Measurements from ENCODE around the gene TRIM28. TPM values are rescaled to one million over a fixed set of nuclear protein-coding genes. Genes with fewer than 3 reads are reported as not detected.
A peak's percentile ranks its signal among the peaks of the same experiment; 100 is the strongest.

The TRIM28 gene
- total RNA-seq, 2 donors from 2014 or later = 809 to 859 TPM

- H3K27me3 ChIP-seq (ENCODE audit: control insufficient read depth, insufficient read depth, low read length, poor library complexity, severe bottlenecking) = no peaks in the 10 kb centered on the region
- Mint-ChIP-seq H3K9me3 (no peaks in the 10 kb centered on the region), H3K4me3 (no peak overlapping the region), H3K36me3 (ENCODE audit: low read depth) (peaks cover 57% of the 10 kb centered on the region), H3K4me1 (peaks cover 27% of the 10 kb centered on the region), H3K27ac (peak overlapping the region; percentile 24), H3K27me3 (ENCODE audit: insufficient read depth) (no peaks in the 10 kb centered on the region)
- no peak for DNase-seq
- TF ChIP-seq, protein P1, sequence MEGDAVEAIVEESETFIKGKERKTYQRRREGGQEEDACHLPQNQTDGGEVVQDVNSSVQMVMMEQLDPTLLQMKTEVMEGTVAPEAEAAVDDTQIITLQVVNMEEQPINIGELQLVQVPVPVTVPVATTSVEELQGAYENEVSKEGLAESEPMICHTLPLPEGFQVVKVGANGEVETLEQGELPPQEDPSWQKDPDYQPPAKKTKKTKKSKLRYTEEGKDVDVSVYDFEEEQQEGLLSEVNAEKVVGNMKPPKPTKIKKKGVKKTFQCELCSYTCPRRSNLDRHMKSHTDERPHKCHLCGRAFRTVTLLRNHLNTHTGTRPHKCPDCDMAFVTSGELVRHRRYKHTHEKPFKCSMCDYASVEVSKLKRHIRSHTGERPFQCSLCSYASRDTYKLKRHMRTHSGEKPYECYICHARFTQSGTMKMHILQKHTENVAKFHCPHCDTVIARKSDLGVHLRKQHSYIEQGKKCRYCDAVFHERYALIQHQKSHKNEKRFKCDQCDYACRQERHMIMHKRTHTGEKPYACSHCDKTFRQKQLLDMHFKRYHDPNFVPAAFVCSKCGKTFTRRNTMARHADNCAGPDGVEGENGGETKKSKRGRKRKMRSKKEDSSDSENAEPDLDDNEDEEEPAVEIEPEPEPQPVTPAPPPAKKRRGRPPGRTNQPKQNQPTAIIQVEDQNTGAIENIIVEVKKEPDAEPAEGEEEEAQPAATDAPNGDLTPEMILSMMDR (conservative IDR thresholded peaks at IDR 0.05) = no peak
- WGBS, 2 experiments (ENCODE audit: insufficient coverage in 1 of 2, insufficient read length in 1 of 2) = 85 to 99% methylated on average over 2 of the region's 2 CpGs
- H3K9me3 ChIP-seq (ENCODE audit: control insufficient read depth, low read length) = no peaks in the 10 kb centered on the region
- H3K4me3 ChIP-seq (ENCODE audit: low read length) = no peak overlapping the region
- no peak overlapping the region for H3K27ac ChIP-seq (ENCODE audit: low read depth, low read length)
- no peaks in the 10 kb centered on the region for H3K4me1 ChIP-seq (ENCODE audit: control insufficient read depth, insufficient read depth, low read length)
- no peak overlapping the region for H3K9ac ChIP-seq (ENCODE audit: extremely low read depth, low read length, poor library complexity, severe bottlenecking)
- peaks cover 78% of the 10 kb centered on the region for H3K36me3 ChIP-seq (ENCODE audit: control insufficient read depth, insufficient read depth, low read length)
Observed at GRCh38 chr19:58552655-58553054, 8.8 kb downstream of the TRIM28 start.

- peak overlapping the region; percentile 91 for H3K4me3 Mint-ChIP-seq
- H3K36me3 ChIP-seq (ENCODE audit: control insufficient read depth, insufficient read depth, low read length) = peaks cover 65% of the 10 kb centered on the region
- TF ChIP-seq, protein P1 (conservative IDR thresholded peaks at IDR 0.05) = no peak
- H3K36me3 Mint-ChIP-seq (ENCODE audit: low read depth) = peaks cover 48% of the 10 kb centered on the region
- no peaks in the 10 kb centered on the region for H3K27me3 ChIP-seq (ENCODE audit: control insufficient read depth, insufficient read depth, low read length, poor library complexity, severe bottlenecking)
- H3K4me1 ChIP-seq (ENCODE audit: control insufficient read depth, insufficient read depth, low read length) = no peaks in the 10 kb centered on the region
- H3K9ac ChIP-seq (ENCODE audit: extremely low read depth, low read length, poor library complexity, severe bottlenecking) = peak overlapping the region; percentile 70
- H3K4me3 ChIP-seq (ENCODE audit: low read length) = peak overlapping the region; percentile 86
- peaks cover 27% of the 10 kb centered on the region for H3K4me1 Mint-ChIP-seq
- H3K9me3 Mint-ChIP-seq = no peaks in the 10 kb centered on the region
- peak overlapping the region; percentile 99 for H3K27ac Mint-ChIP-seq
- DNase-seq = peak; percentile 67
- peak overlapping the region; percentile 84 for H3K27ac ChIP-seq (ENCODE audit: low read depth, low read length)
- WGBS, 2 experiments (ENCODE audit: insufficient coverage in 1 of 2, insufficient read length in 1 of 2) = 77 to 79% methylated on average over 15 to 18 of the region's 18 CpGs
- H3K27me3 Mint-ChIP-seq (ENCODE audit: insufficient read depth) = no peaks in the 10 kb centered on the region
- no peaks in the 10 kb centered on the region for H3K9me3 ChIP-seq (ENCODE audit: control insufficient read depth, low read length)
Observed at GRCh38 chr19:58553799-58554493, 10.1 kb downstream of the TRIM28 start.

DNA sequence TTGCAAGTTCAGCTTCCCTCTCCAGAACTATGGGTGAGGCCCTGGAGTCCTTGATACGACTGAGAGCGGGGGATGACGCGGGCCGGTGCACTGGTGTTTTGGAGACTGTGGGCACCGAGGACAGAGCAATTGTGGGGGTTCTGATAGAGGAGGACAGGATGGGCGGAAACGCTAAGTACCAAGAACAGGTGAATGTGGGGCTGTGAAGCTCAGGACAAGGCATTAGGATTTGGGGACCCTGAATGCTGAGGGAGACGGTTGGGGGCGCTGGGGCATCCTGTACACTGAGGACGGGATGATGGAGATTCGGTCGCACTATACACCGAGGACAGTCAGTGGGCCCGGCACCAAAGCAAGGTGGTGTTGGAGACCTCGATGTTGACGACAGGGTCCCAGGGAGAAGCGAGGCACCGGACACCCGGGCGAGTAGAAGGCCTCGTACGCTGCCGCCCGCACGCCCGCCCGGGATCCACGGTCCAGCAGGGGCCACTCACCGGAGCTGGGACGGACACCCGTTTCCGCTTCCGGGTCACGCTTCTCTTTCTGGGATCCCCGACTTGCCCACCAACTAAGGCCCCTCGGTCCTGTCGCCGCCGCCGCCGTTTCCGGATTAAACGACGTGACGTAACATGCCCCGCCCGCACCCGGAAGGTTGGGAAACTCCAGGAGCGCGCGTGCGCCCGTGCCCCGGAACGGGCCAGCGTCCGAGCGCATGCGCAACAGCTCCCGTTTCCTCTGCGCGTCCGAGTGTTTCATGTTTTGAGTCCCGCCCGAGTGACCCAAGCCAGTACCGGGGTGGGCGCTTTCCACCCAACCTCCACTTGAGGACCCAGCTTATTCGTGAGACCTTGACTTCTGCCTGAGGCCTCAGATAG is 10.9 kb downstream of the TRIM28 start, which contains the start of gene CHMP2A:
CHMP2A (minus strand) TSS at position 612 of the 875 bp plus-strand sequence. CDS start 893 bp downstream, outside the sequence.
- Mint-ChIP-seq H3K27ac (peak within 1 kb of the TSS; percentile 99), H3K4me3 (peak within 1 kb of the TSS; percentile 96), H3K4me1 (peaks cover 27% of the 10 kb centered on the region), H3K9me3 (no peaks in the 10 kb centered on the region), H3K27me3 (ENCODE audit: insufficient read depth) (no peaks in the 10 kb centered on the region), H3K36me3 (ENCODE audit: low read depth) (peaks cover 43% of the 10 kb centered on the region)
- TF ChIP-seq, protein P1 (conservative IDR thresholded peaks at IDR 0.05) = no peak
- H3K4me1 ChIP-seq (ENCODE audit: control insufficient read depth, insufficient read depth, low read length) = no peaks in the 10 kb centered on the region
- peak within 1 kb of the TSS; percentile 84 for H3K27ac ChIP-seq (ENCODE audit: low read depth, low read length)
- H3K36me3 ChIP-seq (ENCODE audit: control insufficient read depth, insufficient read depth, low read length) = peaks cover 57% of the 10 kb centered on the region
- H3K9ac ChIP-seq (ENCODE audit: extremely low read depth, low read length, poor library complexity, severe bottlenecking) = peak within 1 kb of the TSS; percentile 70
- peak; percentile 99 for DNase-seq
- WGBS, 2 experiments (ENCODE audit: insufficient coverage in 1 of 2, insufficient read length in 1 of 2) = 3 to 9% methylated on average over 41 to 69 of the region's 69 CpGs
- no peaks in the 10 kb centered on the region for H3K9me3 ChIP-seq (ENCODE audit: control insufficient read depth, low read length)
- H3K27me3 ChIP-seq (ENCODE audit: control insufficient read depth, insufficient read depth, low read length, poor library complexity, severe bottlenecking) = no peaks in the 10 kb centered on the region
- peak within 1 kb of the TSS; percentile 86 for H3K4me3 ChIP-seq (ENCODE audit: low read length)
